HL-60 (cell line): ENCODE results near the gene STN1.

ENCODE experiments used
- TF ChIP-seq, protein P1 (sequence below): IDR thresholded peaks from one replicate; pipeline ENCODE4 v1.5.1; 2011; ENCODE audit warnings: low read length, control low read depth, inconsistent platforms; ENCODE audit not compliant: insufficient read depth
- TF ChIP-seq, protein P2 (sequence below): IDR thresholded peaks from 2 replicates; pipeline ENCODE4 v1.6.1; 2012; ENCODE audit warnings: low read depth; ENCODE audit not compliant: insufficient replicate concordance

DNA sequence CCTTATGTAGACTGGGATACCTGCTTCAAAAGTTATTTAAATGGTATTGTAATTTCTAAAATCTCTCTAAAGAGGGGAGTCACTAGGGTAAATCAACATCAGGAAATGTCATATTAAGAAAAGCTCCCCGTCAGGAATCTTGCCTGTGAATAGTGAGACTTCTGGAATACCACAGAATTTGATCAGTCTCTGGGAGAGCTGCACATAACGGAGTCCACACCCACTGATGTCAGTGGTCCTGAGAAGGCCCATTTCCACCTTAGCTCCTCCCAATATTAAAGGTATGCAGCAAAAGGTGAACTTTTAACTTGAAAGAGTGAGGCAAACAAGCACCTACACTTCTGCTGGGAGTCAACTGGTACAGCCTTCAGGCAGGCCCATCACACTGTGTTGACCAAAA lies 27.3 kb downstream of the STN1 start:
- TF ChIP-seq, protein P1, sequence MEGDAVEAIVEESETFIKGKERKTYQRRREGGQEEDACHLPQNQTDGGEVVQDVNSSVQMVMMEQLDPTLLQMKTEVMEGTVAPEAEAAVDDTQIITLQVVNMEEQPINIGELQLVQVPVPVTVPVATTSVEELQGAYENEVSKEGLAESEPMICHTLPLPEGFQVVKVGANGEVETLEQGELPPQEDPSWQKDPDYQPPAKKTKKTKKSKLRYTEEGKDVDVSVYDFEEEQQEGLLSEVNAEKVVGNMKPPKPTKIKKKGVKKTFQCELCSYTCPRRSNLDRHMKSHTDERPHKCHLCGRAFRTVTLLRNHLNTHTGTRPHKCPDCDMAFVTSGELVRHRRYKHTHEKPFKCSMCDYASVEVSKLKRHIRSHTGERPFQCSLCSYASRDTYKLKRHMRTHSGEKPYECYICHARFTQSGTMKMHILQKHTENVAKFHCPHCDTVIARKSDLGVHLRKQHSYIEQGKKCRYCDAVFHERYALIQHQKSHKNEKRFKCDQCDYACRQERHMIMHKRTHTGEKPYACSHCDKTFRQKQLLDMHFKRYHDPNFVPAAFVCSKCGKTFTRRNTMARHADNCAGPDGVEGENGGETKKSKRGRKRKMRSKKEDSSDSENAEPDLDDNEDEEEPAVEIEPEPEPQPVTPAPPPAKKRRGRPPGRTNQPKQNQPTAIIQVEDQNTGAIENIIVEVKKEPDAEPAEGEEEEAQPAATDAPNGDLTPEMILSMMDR = no peak
- TF ChIP-seq, protein P2, sequence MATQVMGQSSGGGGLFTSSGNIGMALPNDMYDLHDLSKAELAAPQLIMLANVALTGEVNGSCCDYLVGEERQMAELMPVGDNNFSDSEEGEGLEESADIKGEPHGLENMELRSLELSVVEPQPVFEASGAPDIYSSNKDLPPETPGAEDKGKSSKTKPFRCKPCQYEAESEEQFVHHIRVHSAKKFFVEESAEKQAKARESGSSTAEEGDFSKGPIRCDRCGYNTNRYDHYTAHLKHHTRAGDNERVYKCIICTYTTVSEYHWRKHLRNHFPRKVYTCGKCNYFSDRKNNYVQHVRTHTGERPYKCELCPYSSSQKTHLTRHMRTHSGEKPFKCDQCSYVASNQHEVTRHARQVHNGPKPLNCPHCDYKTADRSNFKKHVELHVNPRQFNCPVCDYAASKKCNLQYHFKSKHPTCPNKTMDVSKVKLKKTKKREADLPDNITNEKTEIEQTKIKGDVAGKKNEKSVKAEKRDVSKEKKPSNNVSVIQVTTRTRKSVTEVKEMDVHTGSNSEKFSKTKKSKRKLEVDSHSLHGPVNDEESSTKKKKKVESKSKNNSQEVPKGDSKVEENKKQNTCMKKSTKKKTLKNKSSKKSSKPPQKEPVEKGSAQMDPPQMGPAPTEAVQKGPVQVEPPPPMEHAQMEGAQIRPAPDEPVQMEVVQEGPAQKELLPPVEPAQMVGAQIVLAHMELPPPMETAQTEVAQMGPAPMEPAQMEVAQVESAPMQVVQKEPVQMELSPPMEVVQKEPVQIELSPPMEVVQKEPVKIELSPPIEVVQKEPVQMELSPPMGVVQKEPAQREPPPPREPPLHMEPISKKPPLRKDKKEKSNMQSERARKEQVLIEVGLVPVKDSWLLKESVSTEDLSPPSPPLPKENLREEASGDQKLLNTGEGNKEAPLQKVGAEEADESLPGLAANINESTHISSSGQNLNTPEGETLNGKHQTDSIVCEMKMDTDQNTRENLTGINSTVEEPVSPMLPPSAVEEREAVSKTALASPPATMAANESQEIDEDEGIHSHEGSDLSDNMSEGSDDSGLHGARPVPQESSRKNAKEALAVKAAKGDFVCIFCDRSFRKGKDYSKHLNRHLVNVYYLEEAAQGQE = no peak
